HG03045 (cell line): Measurements from ENCODE around the gene MON2.
"Not testable (repeated sequence)": the region's sequence is repeated elsewhere in the genome, so short reads cannot be mapped to it uniquely, and the experiment has no call there.

Experiments used
- ATAC-seq: cut with Tn5 transposase; IDR thresholded peaks from one replicate; pipeline ENCODE4 v1.9.1; 2021; ENCODE audit warnings: mild to moderate bottlenecking, moderate library complexity; ENCODE audit not compliant: unreplicated experiment

Gene MON2

DNA sequence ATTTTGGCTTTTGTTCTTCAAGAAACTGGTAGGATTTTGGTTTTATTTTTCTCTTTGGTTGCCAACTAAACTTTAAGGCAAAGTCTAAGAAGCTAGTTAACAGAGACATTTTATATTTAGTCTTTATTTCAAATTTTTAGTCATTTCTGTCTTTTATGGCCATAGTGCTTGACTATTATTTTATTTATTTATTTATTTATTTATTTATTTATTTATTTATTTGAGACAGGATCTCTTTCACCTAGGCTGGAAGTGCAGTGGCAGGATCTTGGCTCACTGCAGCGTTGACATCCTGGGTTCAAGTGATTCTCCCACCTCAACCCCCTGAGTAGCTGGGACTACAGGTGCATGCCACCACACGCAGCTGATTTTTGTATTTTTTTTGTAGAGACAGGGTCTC lies 3.1 kb downstream of the MON2 start:
- ATAC-seq = no peak

DNA sequence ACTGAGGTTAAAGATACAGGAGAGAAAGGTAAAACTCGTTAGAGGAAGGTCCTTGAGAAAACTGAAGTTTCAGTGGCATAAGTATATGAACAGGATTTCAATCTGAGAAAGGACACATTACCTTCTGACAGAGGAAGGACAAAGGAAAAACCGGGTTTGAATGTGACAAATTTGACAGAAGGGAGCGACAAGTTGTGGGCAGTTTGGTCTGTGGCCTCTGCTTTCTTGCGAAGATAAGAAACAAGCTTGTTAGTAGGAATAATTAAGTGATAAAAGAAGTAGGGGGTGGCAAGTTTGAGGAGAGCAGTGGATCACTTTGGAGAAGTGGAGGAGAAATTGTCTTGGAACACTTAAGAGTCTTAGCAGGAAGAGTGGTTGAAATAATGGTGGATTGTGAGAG lies 5.1 kb downstream of the MON2 start:
- ATAC-seq = no peak

GRCh38 chr12:62472472-62472871 lies 5.8 kb downstream of the MON2 start:
- no peak for ATAC-seq

DNA sequence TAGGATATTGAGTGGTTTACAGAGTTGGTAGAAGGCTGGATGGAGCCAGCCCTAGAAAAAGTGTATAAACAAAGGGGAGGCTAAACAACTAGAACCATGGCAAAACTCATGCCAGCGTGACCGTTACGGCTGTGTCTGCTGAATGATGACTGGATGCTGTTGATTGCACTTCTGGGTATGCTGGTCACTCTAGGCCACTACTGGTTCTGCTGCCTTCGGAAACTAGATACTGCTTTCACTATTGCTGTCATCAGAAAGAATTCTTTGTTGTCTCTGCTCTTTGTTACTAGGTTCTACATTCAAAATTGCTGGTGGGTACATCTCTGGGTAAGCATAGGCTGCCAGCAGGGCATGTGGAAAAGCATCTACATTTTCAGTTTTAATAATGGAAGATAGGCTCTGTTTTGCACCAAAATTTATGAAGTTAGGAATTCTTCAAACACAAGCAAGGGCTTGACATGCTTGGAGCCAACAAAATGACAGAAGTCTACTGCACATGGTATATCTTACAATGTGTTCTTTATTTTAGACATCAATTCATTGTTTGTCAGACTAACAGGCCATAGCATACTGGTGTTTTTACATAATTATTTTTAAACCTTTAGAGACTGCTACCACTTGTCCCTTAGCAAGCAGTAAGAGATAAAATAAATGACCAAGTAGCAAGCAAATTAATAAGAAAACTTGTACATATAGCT lies 15.4 kb downstream of the MON2 start:
- ATAC-seq = no peak

DNA sequence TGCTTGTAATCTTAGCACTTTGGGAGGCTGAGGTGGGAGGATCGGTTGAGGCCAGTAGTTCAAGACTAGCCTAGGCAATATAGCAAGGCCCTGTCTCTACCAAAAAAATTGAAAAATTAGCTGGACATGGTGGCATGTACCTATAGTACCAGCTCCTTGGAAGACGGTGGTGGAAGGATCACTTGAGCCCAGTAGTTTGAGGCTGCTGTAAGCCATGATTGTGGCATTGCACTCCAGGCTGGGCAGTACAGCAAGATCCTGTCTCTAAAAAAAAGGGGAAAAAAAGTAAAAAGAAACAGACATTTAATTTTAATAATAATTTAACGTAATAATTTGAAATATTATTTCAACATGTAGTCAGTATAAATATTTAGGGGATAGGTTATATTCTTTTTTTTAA lies 16.1 kb downstream of the MON2 start:
- no peak for ATAC-seq

DNA sequence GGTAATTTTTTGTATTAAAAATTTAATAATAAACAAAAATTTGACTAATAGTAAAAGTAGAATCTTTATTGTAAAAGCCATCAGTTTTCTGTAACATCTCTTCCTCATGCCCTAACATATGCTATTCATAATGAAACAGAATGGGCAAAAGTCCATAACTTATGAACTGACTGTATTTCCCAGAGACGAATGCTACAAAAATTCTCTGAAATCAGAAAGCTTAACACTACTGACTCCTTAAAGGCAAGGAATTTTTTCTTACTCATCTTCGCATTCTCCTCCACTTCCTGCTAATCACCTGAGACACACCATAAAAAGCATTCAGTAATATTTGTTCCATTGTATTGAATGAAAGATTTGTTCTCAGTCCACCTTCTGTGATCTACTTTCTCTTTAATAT lies 17.6 kb downstream of the MON2 start:
- ATAC-seq = no peak

DNA sequence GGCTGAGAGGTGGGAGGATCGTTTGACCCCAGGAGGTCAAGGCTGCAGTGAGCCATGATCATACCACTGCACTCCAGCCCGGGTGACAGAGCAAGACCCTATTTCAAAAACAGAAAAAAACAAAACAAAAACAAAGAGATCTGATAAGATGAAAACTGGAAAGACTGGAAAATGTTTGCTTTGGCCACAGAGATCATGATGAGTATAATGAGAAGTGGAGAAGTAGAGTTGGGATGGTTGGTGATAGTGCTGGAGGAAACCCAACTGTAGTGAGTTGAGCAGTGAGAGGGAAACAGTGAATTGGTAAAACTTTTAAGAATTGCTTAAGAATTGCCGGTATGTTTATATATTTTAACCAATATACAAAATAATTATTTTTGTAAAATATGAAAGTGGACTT lies 39.2 kb downstream of the MON2 start:
- no peak for ATAC-seq

DNA sequence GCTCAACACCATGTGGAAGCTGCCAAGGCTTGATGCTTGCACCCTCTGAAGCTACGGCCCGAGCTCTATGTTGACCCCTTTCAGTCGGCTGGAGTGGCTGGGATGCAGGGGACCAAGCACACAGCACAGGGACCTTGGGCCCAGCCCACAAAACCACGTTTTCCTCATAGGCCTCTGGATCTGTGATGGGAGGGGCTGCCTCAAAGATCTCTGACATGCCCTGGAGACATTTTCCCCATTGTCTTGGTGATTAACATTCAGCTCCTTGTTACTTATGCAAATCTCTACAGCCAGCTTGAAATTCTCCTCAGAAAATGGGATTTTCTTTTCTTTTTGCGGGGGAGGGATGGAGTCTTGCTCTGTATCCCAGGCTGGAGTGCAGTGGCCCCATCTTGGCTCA lies 46.3 kb downstream of the MON2 start:
- no peak for ATAC-seq

DNA sequence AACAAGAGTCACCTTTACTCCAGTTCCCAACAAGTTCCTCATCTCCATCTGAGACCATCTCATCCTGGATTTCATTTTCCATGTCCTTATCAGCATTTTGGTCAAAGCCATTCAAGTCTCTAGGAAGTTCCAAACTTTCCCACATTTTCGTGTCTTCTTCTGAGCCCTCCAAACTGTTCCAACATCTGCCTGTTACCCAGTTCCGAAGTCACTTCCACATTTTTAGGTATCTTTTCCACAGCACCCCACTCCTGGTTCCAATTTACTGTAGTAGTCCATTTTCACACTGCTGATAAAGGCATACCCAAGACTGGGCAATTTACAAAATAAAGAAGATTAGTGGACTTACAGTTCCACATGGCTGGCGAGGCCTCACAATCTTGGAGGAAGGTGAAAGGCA lies 47.5 kb downstream of the MON2 start:
- ATAC-seq = not testable (repeated sequence)

GRCh38 chr12:62516927-62517326 lies 50.3 kb downstream of the MON2 start:
- ATAC-seq = no peak

GRCh38 chr12:62517887-62518286 lies 51.3 kb downstream of the MON2 start:
- ATAC-seq = no peak

GRCh38 chr12:62519043-62519442 lies 52.4 kb downstream of the MON2 start:
- ATAC-seq = no peak

- ATAC-seq = no peak
Measured at GRCh38 chr12:62520361-62520760, 53.7 kb downstream of the MON2 start.

GRCh38 chr12:62522984-62523383 lies 56.4 kb downstream of the MON2 start:
- ATAC-seq = no peak

DNA sequence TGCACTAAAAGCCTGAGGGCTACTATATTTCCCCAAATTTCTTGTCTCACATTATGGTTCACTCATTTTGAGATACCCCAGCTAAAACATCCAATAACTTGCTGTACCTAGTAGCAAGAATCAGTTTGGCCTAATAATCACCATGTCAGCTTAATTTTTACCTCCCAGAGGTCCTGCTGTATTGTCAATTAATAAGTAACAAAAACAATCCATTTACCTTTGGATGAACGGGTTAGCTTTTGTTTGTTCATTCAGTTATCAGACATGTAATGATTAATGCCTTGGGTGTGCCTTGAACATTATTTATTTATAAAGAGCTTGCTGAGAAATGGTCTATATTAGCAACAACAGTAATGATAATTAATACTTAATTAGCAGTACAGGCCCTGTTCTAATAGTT lies 57.0 kb downstream of the MON2 start:
- ATAC-seq = no peak

- ATAC-seq = no peak
Measured at GRCh38 chr12:62525271-62525670, 58.6 kb downstream of the MON2 start.

GRCh38 chr12:62530596-62530995 lies 64.0 kb downstream of the MON2 start:
- no peak for ATAC-seq

GRCh38 chr12:62532333-62532732 lies 65.7 kb downstream of the MON2 start:
- no peak for ATAC-seq

DNA sequence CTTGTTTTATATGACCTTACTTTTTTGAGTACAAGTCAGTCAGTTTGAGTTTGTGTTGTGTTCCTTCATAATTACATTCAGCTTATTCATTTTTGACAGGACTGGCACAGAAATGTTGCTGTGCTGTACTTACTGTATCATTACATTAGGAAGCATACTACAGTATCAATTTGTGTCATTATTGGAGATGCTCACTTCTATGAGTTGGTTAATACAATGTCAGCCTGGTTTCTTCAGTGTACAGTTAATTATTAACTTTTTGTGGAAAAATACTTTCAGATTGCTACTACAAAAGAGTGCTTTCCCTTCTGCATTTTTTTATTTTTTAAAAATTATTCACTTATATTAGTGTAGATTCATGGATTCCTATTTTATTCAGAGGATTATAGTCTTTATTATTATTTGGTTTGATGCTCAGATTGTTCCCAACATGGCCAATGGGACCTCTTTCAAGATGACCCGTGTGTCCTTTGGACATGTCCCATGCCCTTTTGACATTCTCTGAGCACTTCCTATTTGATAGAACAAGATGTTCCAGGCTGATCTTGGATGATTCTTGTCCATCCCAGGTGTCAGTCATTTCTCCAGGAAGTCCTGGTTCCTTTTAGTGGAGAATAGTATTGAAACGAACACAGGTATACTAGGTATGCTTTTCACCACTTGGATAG lies 66.6 kb downstream of the MON2 start:
- no peak for ATAC-seq

DNA sequence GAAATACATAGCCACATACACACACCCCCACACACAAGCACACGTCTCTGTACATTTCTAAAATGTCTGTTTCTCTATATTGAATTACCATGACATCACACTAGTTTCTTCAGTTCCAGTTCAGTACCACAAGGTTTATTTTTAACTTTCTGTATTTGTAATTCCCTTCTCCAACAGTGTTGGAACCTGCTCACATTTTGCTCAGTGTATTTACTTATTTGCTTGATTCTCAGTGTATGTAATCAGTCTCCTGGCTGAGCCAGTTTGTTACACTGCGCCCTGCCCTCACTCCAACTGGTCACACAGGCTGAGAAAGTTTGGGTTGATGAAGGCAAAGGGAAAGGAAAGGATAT lies 67.1 kb downstream of the MON2 start:
- ATAC-seq = no peak

GRCh38 chr12:62536546-62536945 lies 69.9 kb downstream of the MON2 start:
- no peak for ATAC-seq

GRCh38 chr12:62537551-62537950 lies 70.9 kb downstream of the MON2 start:
- ATAC-seq = no peak

DNA sequence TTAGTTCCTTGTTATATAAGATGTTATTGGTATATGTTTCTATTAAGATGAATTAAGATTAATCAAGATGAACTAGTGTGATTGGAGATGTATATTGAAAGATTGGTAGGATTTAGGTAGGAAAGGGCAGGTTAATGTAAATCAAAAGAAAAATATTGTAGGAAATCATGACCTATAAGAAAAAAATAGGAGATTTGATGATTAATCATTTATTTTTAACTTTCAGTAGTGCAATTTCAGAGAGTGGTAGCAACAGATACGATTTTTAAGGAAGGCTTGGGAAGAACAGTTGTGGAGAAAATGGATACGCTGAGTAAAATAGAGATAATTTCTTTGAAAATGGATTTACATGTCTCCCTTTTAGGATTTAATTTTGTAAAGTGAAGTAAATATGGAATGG lies 73.7 kb downstream of the MON2 start:
- no peak for ATAC-seq
